Right lobe of liver (tissue), 6 donors: ENCODE data around the gene CBFA2T2. TPM values are rescaled to one million over a fixed set of nuclear protein-coding genes. Genes with fewer than 3 reads are reported as not detected.

Experiments
- ATAC-seq, 4 donors: fragments of 200-7000 bp; cut with Tn5 transposase; one replicate each; pipeline ENCODE4 v1.9.1; 2020; ENCODE audit warnings: mild to moderate bottlenecking in 4 of 4, moderate library complexity in 4 of 4
- DNase-seq, 3 donors: peaks; one replicate each; pipeline ENCODE4 v3.0.0-alpha.2; 2020
- H3K27ac ChIP-seq, 3 donors: fragments of 200-600 bp; one replicate each; pipeline ENCODE4 v1.8.0; 2022
- H3K27me3 ChIP-seq, 2 donors: fragments of 200-600 bp; one replicate each; pipeline ENCODE4 v1.8.0; 2022
- H3K36me3 ChIP-seq, 4 donors: fragments of 200-600 bp; sonication (generic) in 1 of 4; one replicate each; pipeline versions ENCODE4 v1.5.1 to v1.8.0; 2017 to 2022; ENCODE audit warnings: control low read depth in 1 of 4
- H3K4me1 ChIP-seq, 4 donors: fragments of 200-600 bp; sonication (generic) in 1 of 4; one replicate each; pipeline versions ENCODE4 v1.5.1 to v1.8.0; 2017 to 2022; ENCODE audit warnings: control low read depth in 1 of 4
- H3K4me3 ChIP-seq, 3 donors: fragments of 200-600 bp; one replicate each; pipeline ENCODE4 v1.8.0; 2022
- H3K9me3 ChIP-seq, 4 donors: fragments of 200-600 bp; sonication (generic) in 1 of 4; one replicate each; pipeline versions ENCODE4 v1.5.1 to v1.8.0; 2017 to 2022; ENCODE audit warnings: control low read depth in 1 of 4
- POLR2A ChIP-seq: fragments of 450-650 bp; IDR thresholded peaks from one replicate; pipeline ENCODE4 v1.6.1; 2017; ENCODE audit warnings: antibody characterized with exemption, mild to moderate bottlenecking
- WGBS: methylation state at CpG from one replicate; pipeline ENCODE4 v1.1.6; 2018; ENCODE audit warnings: low coverage, low lambda C conversion rate; ENCODE audit not compliant: insufficient coverage; ENCODE audit errors: missing lambda C conversion rate; 5-methylcytosine and 5-hydroxymethylcytosine counted together
- intact Hi-C, 2 donors: fragments of 100-400 bp; cut with DNase I; formaldehyde crosslinking; loops; one replicate each; pipeline versions ENCODE4 v1.11.2 to v1.14.1; 2022
- total RNA-seq, 6 experiments: library from RNA; depleted of rRNA in 2 of 6; stranded (reverse); fragments of >200 nt in 2 of 6; fragmentation: NEBNext Ultra II Directional in 3 of 6; extraction: Animal tissue kit (Norgen Biotek cat#: 25700) in 3 of 6; gene quantifications; one replicate each; pipeline versions ENCODE4 v1.1.0 to v1.2.4, GENCODE V29; 2016 to 2023
- TF ChIP-seq, protein P1 (sequence below), 4 donors: fragments of 200-600 bp in 3 of 4; fragments of 450-650 bp in 1 of 4; IDR thresholded peaks; one replicate each; pipeline versions ENCODE4 v1.5.1 to v1.8.0; 2016 to 2022; ENCODE audit warnings: antibody characterized with exemption in 4 of 4, mild to moderate bottlenecking in 2 of 4
- donor health status: DM: no; HTN: yes; CAD: no.
- donor health status: DM: no; HTN: no; CAD: no.
- donor health status: DM: no; HTN: no; CAD: no.
- donor health status: DM: no; HTN: yes; CAD: no.
- donor health status: DM: no; HTN: yes; CAD: no.

The CBFA2T2 gene
- total RNA-seq, 6 experiments from 2014 or later: 4.5 to 7.3 (median 5.6) TPM

DNA sequence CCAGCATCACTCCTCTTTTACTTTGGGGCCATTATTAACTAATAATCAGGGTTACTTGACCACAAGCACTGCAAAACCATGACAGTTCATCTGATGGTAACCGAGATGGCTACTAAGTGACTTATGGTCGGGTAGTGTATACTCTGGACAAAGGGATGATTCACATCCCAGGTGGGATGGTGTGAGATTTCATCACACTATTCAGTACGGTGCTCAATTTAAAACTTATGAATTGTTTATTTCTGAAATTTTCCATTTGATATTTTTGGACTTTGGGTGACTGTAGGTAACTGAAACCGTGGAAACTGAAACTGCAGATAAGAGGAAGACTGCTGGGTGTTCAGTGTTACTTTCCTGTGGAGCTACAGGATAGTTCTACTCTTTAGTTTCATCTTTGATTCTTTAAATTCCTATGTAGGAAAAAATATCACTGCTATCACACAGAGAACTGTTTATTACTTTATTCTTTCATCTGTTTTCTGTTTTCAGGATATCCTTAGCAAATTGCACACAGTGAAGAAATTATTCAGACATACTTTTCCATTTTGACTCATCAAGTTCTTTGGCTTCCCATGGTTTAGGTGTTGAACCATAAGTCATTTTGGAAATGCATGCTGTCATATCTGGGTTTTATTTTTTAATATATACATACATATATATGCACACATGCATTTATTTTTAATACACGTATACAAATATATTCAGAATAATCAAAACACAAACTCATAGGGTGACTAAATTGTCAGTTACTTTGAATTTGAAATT lies 113.1 kb downstream of the CBFA2T2 start:
- Histone ChIP-seq H3K36me3 (no peaks in the 10 kb centered on the region), H3K27ac (no peak overlapping the region), H3K27me3 (no peaks in the 10 kb centered on the region), H3K9me3 (no peaks in the 10 kb centered on the region), H3K4me3 (no peak overlapping the region), H3K4me1 (peaks cover 0 to 20% (median 9%) of the 10 kb centered on the region in 4 donors)
- no peak for DNase-seq
- intact Hi-C loops: no loop called here
- TF ChIP-seq POLR2A: no peak
- TF ChIP-seq, protein P1, sequence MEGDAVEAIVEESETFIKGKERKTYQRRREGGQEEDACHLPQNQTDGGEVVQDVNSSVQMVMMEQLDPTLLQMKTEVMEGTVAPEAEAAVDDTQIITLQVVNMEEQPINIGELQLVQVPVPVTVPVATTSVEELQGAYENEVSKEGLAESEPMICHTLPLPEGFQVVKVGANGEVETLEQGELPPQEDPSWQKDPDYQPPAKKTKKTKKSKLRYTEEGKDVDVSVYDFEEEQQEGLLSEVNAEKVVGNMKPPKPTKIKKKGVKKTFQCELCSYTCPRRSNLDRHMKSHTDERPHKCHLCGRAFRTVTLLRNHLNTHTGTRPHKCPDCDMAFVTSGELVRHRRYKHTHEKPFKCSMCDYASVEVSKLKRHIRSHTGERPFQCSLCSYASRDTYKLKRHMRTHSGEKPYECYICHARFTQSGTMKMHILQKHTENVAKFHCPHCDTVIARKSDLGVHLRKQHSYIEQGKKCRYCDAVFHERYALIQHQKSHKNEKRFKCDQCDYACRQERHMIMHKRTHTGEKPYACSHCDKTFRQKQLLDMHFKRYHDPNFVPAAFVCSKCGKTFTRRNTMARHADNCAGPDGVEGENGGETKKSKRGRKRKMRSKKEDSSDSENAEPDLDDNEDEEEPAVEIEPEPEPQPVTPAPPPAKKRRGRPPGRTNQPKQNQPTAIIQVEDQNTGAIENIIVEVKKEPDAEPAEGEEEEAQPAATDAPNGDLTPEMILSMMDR (IDR thresholded peaks at IDR 0.05): no peak
- ATAC-seq: peak in 1 of 4 donors; percentile 44
- 52% methylated on average over 5 of the region's 5 CpGs for WGBS

DNA sequence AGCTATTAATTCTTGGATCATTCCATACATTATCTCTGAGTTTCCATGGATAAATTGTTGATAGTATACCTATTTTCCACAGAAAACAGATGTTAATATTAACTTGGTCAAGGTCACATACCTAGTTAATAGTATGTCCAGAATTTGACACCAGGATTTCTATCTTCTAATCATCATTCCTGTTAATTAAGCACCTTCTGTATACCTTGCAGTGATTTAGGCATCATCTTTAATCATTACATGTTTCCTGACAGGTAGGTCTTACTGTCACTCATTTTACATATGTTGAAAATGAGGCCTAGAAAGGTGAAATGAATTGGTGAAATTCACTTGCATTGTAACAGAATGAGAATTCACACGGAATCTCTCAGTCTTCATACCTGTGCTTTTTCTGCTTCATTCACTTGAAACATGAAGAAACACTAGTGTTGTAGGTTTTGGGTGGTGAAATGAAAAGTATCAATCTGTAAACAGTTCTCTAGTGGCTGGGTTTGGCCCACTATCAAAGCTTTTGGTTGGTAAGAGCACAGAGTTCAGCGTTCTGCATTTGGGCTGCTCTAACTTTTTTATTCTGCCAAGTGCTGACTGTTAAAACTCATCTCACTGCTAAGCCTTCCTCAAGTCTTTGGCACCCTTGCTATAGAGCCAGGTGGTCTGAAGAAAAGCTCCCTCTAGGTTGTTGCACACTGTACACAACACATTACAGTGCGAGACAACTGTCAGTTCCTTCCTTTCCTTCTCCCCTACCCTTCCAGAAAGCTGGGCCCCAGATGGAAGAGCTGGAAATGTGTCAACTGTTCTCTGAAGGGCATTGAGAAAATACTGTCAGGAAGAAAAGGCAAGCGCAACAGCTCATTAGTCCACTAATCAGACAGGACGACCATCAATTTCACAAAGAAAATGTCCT lies 114.4 kb downstream of the CBFA2T2 start:
- Histone ChIP-seq H3K27me3 (no peaks in the 10 kb centered on the region), H3K4me1 (peaks cover 0 to 20% (median 9%) of the 10 kb centered on the region in 4 donors), H3K4me3 (no peak overlapping the region), H3K36me3 (no peaks in the 10 kb centered on the region), H3K27ac (peak overlapping the region in 2 of 3 donors; percentile 12 to 21), H3K9me3 (no peaks in the 10 kb centered on the region)
- intact Hi-C loops: no loop called here
- peak in 1 of 3 donors; percentile 56 for DNase-seq
- TF ChIP-seq POLR2A: no peak
- TF ChIP-seq, protein P1 (IDR thresholded peaks at IDR 0.05): no peak
- WGBS: 36% methylated on average over 5 of the region's 5 CpGs
- ATAC-seq: peak; percentile 80 to 95 (median 90)

DNA sequence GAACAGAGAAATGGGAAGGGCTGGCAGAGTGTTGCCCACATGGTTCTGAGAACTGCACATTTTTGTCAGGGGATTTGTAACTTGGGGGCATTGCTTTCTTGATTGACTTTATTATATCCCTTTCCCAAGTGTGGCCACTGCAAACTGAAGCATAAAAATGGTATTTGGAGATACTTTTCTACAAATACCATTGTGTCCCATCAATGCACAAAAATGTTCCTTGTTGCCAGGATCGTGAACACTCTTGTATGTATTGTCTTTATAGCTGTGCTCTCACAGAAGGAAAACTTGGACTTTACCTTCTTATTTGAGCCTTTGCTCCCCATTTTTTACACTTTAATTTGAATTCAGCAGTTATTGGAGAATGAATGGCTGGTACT lies 115.1 kb downstream of the CBFA2T2 start:
- ATAC-seq (no peak), DNase-seq (no peak)
- Histone ChIP-seq H3K4me1 (peaks cover 0 to 20% (median 9%) of the 10 kb centered on the region in 4 donors), H3K4me3 (no peak overlapping the region), H3K36me3 (no peaks in the 10 kb centered on the region), H3K27me3 (no peaks in the 10 kb centered on the region), H3K9me3 (no peaks in the 10 kb centered on the region), H3K27ac (peak overlapping the region in 1 of 3 donors; percentile 21)
- 90% methylated on average over 1 of the region's 1 CpG for WGBS
- intact Hi-C loops: no loop called here
- TF ChIP-seq POLR2A: no peak
- TF ChIP-seq, protein P1 (IDR thresholded peaks at IDR 0.05): no peak

DNA sequence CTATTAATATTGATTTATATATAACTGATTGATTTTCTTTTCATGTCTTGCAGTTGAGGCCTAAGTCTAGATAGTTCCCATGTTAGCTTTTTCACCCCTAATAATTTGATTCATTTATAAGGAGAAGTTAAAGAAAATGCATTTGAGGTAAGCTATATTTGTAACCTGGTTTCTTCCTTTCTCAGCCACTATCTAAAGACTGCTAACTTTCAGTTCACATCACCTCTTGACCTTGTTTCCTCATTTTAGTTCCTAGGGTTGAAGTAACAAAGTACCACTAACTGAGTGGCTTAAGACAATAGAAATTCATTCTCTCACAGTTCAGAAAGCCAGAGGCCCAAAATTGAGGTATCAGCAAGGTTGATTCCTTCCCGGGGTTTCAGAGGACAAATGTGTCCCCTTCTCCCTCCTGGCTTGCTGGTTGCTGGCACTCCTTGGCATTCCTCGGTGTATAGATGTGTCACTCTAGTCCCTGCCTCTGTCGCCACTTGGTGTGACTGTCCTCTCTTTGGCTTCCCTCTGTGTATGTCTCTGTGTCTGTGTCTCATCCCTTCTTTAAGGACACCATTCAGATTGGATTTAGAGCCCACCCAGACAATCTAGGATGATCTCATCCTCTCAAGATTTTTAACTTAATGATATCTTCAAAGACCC lies 116.3 kb downstream of the CBFA2T2 start:
- TF ChIP-seq, protein P1 (IDR thresholded peaks at IDR 0.05): no peak
- no peak for TF ChIP-seq POLR2A
- ATAC-seq (no peak), DNase-seq (no peak)
- H3K27me3 ChIP-seq: no peaks in the 10 kb centered on the region
- peaks cover 0 to 20% (median 9%) of the 10 kb centered on the region in 4 donors for H3K4me1 ChIP-seq
- H3K36me3 ChIP-seq: peaks cover 0 to 3% (median 0%) of the 10 kb centered on the region in 4 donors
- no peak overlapping the region for H3K27ac ChIP-seq
- H3K9me3 ChIP-seq: no peaks in the 10 kb centered on the region
- WGBS: 78% methylated on average over 3 of the region's 3 CpGs
- intact Hi-C loops: no loop called here
- no peak overlapping the region for H3K4me3 ChIP-seq
